DMS 273 (cell line): ENCODE results near the gene CBARP.

Experiments
- DNase-seq: peaks from one replicate; lab custom pipeline; 2025; ENCODE audit not compliant: unreplicated experiment; lab: John Stamatoyannopoulos, UW

CBARP gene

GRCh38 chr19:1275260-1275975 is 37.6 kb upstream of the CBARP start, which contains the start of gene FAM174C:
FAM174C (plus strand) TSS chr19:1275530; CDS start chr19:1275550, 20 bp downstream.
- DNase-seq, result peak; percentile 99

DNA sequence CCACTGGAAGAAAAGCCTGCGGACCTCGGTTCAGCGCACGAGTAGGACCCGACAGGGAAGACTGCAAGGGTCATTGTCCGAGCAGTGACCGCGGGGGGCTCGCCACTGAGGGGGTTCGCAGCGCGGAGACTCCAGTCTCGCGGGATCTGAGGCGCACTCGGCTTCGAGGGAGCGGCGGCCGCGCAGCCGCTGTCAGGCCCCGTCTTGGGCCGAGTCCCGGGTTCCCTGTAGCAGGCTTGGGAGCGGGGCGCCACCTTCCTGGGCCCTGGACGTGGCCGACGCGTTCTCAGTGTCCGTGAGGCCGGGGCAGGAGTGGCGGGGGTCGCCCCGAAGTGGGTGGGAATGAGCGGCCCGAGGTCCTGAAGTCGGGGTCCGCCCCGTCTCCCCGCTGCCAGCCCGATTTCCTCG is 37.1 kb upstream of the CBARP start:
- DNase-seq, result peak; percentile 74

- DNase-seq, result no peak
Measured at GRCh38 chr19:1274081-1274851, 36.5 kb upstream of the CBARP start.

DNA sequence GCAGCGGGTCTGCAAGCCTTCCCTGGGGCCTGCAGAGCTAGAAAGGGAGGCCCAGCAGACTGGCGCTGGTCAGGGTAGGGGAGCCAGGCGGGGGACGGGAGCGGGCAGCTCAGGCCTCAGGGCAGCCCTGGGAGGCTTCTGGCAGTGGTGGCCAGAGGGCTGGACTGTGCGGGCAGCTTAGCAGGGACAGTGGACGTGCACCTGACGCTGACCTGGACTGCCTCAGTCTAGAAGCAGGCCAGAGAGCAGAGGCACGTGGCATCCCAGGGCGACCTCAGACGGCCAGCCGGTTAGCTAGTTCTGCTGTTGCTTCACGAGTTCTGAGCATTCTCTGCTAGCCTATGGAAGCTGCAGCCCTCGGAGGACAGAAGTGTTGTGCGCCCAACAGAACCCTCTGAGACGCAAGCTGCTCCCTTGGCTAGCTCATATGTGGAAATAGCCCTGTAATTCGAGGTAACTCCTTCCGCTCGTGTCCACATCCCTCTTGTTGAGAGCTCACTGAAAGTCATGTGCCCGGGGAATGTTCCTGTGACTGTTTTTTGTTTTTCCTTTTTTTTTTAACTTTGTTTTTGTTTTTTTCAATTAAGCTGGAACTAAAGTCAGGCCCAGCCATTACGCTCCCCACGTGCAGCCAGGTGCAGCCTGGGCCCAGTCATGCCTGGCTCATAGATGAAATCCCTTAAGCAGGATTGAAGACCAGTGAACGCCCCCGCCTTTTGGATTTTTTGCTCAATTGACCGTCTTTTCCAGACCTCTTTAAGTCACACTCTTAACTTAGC is 35.6 kb upstream of the CBARP start:
- no peak for DNase-seq

DNA sequence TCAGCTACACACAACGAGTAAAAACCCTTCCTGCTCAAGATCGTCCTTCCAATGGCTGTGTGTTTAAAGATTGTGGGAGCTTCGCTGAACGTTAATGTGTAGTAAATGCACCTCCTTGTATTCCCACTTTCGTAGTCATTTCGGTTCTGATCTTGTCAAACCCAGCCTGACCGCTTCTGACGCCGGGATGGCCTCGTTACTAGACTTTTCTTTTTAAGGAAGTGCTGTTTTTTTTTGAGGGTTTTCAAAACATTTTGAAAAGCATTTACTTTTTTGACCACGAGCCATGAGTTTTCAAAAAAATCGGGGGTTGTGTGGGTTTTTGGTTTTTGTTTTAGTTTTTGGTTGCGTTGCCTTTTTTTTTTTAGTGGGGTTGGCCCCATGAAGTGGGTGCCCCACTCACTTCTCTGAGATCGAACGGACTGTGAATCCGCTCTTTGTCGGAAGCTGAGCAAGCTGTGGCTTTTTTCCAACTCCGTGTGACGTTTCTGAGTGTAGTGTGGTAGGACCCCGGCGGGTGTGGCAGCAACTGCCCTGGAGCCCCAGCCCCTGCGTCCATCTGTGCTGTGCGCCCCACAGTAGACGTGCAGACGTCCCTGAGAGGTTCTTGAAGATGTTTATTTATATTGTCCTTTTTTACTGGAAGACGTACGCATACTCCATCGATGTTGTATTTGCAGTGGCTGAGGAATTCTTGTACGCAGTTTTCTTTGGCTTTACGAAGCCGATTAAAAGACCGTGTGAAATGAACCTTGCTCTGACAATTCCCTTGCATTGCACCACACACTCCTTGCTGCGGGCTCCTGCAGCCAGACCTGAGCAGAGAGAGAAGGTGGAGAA is 34.8 kb upstream of the CBARP start:
- no peak for DNase-seq

GRCh38 chr19:1271528-1272422 is 34.0 kb upstream of the CBARP start:
- no peak for DNase-seq

- DNase-seq, result no peak
Measured at GRCh38 chr19:1270854-1271527, 33.2 kb upstream of the CBARP start.

GRCh38 chr19:1270213-1270853 is 32.5 kb upstream of the CBARP start:
- peak; percentile 68 for DNase-seq

GRCh38 chr19:1269478-1270212 is 31.8 kb upstream of the CBARP start:
- peak; percentile 95 for DNase-seq

GRCh38 chr19:1269065-1269477 is 31.3 kb upstream of the CBARP start, which contains the start of gene CIRBP:
CIRBP (plus strand) TSS chr19:1269332; CDS start chr19:1270934, 1,602 bp downstream.
- peak; percentile 99 for DNase-seq

GRCh38 chr19:1268226-1269064 is 30.6 kb upstream of the CBARP start:
- no peak for DNase-seq

- peak; percentile 59 for DNase-seq
Measured at GRCh38 chr19:1267477-1268225, 29.8 kb upstream of the CBARP start.

- DNase-seq, result peak; percentile 82
Measured at GRCh38 chr19:1266916-1267476, 29.2 kb upstream of the CBARP start.

DNA sequence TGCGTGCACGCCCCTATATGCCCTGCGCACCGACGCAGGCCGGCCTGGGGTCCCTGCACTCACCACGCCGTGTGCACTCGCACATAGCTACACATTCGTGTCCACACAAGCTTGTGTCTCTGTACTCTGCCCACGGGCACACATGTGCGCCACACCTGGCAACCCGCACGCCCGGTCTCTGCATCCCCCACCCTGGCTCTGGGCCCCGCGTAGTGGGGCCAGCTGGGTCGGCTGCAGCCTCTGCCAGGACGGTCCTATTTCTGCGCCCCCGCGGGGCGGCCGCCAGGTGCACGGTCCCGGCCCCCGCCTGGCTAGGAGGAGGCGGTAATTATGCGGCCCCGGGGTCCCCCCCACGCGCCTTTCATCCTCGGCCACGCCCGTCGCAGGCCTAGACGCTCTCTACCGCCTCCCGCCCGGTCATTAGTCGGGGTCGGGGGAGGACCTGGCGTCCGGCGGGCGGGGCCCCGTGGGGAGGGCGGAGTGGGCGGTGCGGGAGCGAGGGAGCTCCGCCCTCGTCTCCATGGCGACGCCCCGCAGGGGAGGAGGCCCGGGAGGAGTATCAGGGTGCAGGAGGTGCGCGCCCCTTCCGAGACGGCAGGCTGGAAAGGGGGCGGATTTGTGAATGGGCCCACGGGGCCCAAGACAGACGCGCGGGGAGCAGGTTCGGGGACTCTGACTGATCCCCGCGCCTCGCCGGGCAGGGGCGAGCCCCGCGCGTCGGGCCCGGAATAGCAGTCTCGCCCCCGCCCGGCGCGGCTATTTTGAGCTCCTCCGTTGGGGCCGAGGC is 28.5 kb upstream of the CBARP start:
- peak; percentile 93 for DNase-seq

- DNase-seq, result peak; percentile 64
Measured at GRCh38 chr19:1265615-1266128, 27.9 kb upstream of the CBARP start.
